Brain microvascular endothelial cell (primary cell): ENCODE data around the gene TNFSF9.

Experiments
- DNase-seq: peaks from one replicate; pipeline ENCODE4 v3.0.0-alpha.2; 2020
- H3K27ac ChIP-seq: fragments of 250-450 bp; sonication (Bioruptor Pico); 2 replicates; pipeline ENCODE4 v1.5.1; 2020; ENCODE audit warnings: mild to moderate bottlenecking, moderate library complexity
- H3K27me3 ChIP-seq: fragments of 250-450 bp; sonication (Bioruptor Pico); replicated peaks from 2 replicates; pipeline ENCODE4 v1.5.1; 2020; ENCODE audit warnings: mild to moderate bottlenecking
- H3K36me3 ChIP-seq: fragments of 250-450 bp; sonication (Bioruptor Pico); replicated peaks from 2 replicates; pipeline ENCODE4 v1.5.1; 2020; ENCODE audit warnings: mild to moderate bottlenecking
- H3K4me3 ChIP-seq: 2 replicates; pipeline ENCODE4 v1.5.1; 2011; ENCODE audit warnings: low read depth, mild to moderate bottlenecking, control low read depth, low read length, moderate library complexity
- in situ Hi-C: cut with HindIII; loops from 2 replicates; pipeline ENCODE4 v1.10.0; 2017; ENCODE audit warnings: low sequenced_read_pairs, low pct_ligation_motif_present
- TF ChIP-seq, protein P1 (sequence below): IDR thresholded peaks from 2 replicates; pipeline ENCODE4 v1.5.1; 2011; ENCODE audit warnings: low read depth, mild to moderate bottlenecking, moderate library complexity, low read length, control low read depth, inconsistent platforms; ENCODE audit errors: missing control alignments

The TNFSF9 gene, protein sequence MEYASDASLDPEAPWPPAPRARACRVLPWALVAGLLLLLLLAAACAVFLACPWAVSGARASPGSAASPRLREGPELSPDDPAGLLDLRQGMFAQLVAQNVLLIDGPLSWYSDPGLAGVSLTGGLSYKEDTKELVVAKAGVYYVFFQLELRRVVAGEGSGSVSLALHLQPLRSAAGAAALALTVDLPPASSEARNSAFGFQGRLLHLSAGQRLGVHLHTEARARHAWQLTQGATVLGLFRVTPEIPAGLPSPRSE

DNA sequence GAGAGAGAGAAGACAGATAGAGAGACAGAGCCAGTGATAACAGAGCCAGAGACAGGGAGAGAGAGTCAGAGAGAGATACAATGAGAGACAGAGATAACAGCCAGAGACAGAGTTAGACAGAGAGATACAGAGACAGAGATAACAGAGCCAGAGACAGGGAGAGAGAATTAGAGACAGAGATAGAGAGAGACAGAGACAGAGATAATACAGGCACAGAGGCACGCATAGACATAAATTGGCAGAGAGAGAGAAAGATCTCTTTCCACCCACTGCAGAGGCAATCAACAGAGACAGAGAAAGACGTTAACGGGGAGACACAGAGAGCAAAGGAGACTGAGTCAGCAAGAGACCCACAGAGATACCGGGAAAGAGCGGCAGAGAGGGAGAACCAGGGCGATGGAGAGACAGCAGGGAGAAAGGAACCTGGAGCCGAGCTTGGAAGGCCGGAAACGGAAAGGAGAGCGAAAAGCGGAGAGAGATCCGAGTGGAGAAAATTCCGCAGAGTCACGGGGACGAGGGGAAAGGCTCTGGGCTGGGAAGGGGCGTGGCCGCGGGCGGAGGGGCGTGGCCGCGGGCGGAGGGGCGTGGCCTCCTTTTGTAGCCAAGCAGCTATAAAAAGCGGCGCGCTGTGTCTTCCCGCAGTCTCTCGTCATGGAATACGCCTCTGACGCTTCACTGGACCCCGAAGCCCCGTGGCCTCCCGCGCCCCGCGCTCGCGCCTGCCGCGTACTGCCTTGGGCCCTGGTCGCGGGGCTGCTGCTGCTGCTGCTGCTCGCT is at the start of gene TNFSF9:
Gene TNFSF9, plus strand, starts transcription at position 641 of the 777 bp plus-strand sequence. Its CDS starts 11 bp downstream, at position 652.
- Histone ChIP-seq H3K27me3 (peaks cover 17% of the 10 kb centered on the region), H3K36me3 (no peaks in the 10 kb centered on the region), H3K27ac (peak within 1 kb of the TSS; percentile 32), H3K4me3 (peak within 1 kb of the TSS; percentile 61)
- TF ChIP-seq, protein P1, sequence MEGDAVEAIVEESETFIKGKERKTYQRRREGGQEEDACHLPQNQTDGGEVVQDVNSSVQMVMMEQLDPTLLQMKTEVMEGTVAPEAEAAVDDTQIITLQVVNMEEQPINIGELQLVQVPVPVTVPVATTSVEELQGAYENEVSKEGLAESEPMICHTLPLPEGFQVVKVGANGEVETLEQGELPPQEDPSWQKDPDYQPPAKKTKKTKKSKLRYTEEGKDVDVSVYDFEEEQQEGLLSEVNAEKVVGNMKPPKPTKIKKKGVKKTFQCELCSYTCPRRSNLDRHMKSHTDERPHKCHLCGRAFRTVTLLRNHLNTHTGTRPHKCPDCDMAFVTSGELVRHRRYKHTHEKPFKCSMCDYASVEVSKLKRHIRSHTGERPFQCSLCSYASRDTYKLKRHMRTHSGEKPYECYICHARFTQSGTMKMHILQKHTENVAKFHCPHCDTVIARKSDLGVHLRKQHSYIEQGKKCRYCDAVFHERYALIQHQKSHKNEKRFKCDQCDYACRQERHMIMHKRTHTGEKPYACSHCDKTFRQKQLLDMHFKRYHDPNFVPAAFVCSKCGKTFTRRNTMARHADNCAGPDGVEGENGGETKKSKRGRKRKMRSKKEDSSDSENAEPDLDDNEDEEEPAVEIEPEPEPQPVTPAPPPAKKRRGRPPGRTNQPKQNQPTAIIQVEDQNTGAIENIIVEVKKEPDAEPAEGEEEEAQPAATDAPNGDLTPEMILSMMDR: no peak
- in situ Hi-C loops: no loop called here
- peak; percentile 85 for DNase-seq

DNA sequence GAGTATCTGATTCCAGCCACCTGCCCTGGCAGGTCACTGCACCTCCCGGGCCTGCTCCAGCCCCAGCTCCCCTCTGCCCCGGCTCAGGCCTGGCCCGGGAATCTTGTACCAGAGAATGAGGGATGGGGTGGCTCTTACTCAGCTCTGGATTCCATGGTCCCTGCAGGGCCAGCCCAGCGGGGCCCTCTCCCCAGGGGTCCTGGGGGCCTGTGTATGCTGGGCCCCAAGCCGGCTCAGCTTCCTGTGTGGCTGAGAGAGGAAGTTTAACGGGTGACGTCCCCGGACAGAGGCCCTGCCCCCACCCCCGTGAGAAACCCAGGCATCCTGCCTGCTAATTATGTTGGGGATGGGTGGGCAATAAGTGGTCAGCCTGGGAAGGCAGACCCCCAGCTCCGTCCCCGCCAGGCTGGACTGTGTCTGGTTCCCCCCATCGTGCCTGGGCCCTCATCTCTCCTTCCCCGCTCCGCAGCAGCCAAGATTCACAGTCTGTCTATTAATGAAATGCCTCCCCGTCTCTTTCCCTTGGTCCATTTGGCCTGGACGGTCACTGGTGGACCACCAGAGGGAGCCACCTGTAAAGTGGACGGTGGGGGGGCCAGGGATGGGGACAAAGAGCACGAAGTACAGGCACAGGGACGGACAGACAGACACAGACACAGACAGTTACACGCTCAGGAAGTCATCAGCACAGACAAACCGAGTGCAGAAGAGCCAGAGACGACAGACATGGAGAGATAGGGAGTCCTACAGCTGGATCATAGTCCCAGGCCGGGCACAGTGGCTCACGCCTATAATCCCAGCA is 49.1 kb upstream of the TNFSF9 start, which contains the start of gene DENND1C:
Gene DENND1C, minus strand, starts transcription at position 247 of the 802 bp plus-strand sequence. Its CDS starts 92 bp downstream, at position 155.
- no peak for DNase-seq
- Histone ChIP-seq H3K4me3 (no peak within 1 kb of the TSS), H3K36me3 (no peaks in the 10 kb centered on the region), H3K27me3 (no peaks in the 10 kb centered on the region), H3K27ac (no peak within 1 kb of the TSS)
- TF ChIP-seq, protein P1: peak; percentile 72
- in situ Hi-C loops: no loop called here

DNA sequence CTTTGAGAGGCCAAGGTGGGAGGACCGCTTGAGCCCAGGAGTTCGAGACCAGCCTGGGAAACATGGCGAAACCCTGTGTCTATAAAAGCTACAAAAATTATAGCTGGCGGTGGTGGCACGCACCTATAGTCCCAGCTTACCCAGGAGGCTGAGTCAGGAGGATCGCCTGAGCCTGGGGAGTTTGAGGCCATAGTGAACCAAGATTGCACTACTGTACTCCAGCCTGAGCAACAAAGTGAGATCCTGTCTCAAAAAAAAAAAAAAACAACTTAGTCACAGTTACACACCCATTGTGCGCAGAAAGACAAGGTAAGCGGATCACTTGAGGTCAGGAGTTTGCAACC is 48.5 kb upstream of the TNFSF9 start:
- no peak overlapping the region for H3K27ac ChIP-seq
- in situ Hi-C loops: no loop called here
- TF ChIP-seq, protein P1: no peak
- no peak for DNase-seq
- H3K27me3 ChIP-seq: no peaks in the 10 kb centered on the region
- no peak overlapping the region for H3K4me3 ChIP-seq
- no peaks in the 10 kb centered on the region for H3K36me3 ChIP-seq

DNA sequence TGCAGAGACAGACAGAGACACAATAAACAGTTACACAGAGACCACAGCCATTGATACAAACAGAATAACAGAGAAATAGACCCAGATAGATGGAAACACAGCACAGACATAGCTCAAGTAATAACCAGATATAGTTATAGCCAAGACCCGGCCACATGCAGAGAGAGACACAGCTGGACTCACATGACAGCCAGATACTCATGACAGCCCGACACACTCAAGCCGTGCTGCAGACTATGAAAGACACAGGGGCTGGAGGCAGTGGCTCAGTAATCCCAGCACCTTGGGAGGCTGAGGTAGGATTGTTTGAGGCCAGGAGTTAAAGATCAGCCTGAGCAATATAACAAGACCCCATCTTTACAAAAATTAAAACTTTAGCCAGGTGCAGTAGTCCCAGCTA is 47.6 kb upstream of the TNFSF9 start:
- in situ Hi-C loops: no loop called here
- H3K27ac ChIP-seq: no peak overlapping the region
- H3K36me3 ChIP-seq: no peaks in the 10 kb centered on the region
- no peaks in the 10 kb centered on the region for H3K27me3 ChIP-seq
- TF ChIP-seq, protein P1: no peak
- no peak for DNase-seq
- H3K4me3 ChIP-seq: no peak overlapping the region

DNA sequence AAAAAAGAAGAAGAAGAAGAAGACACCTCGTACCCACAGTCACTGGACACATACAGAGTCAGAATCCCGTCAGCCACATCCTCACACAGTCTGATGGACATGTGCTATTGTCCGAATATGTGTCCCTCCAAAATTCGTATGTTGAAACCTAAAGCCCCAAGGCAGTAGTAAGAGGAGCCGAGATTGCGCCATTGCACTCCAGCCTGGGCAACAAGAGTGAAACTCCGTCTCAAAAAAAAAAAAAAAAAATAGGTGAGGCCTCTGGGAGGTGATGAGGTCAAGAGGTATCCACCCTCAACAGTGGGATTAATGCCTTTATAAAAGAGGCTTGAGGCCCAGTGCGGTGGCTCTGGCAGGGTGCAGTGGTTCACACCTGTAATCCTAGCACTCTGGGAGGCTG is 46.6 kb upstream of the TNFSF9 start:
- no peak for DNase-seq
- TF ChIP-seq, protein P1: no peak
- H3K4me3 ChIP-seq: no peak overlapping the region
- H3K36me3 ChIP-seq: no peaks in the 10 kb centered on the region
- H3K27ac ChIP-seq: no peak overlapping the region
- H3K27me3 ChIP-seq: no peaks in the 10 kb centered on the region
- in situ Hi-C loops: no loop called here
